ENCODE data around the gene RLN3.
A peak's percentile ranks its signal among the peaks of the same experiment; 100 is the strongest.

Gene RLN3

GRCh38 chr19:14027856-14028450, at the start of gene RLN3:
Gene RLN3 (plus strand): TSS chr19:14028148. CDS start chr19:14028205, 57 bp downstream.
- no peak for DNase-seq

GRCh38 chr19:13978351-13979243, 49.4 kb upstream of the RLN3 start:
- DNase-seq, result peak; percentile 43

GRCh38 chr19:13979244-13979615, 48.7 kb upstream of the RLN3 start:
- DNase-seq, result no peak

GRCh38 chr19:13979686-13980085, 48.3 kb upstream of the RLN3 start:
- DNase-seq, result no peak

GRCh38 chr19:13980340-13980739, 47.6 kb upstream of the RLN3 start:
- no peak for DNase-seq

- no peak for DNase-seq
These were observed 46.9 kb upstream of the RLN3 start for GRCh38 chr19:13981021-13981420.

- DNase-seq, result no peak
These were observed 46.5 kb upstream of the RLN3 start for GRCh38 chr19:13981467-13981866.

- DNase-seq, result no peak
These were observed 45.9 kb upstream of the RLN3 start for GRCh38 chr19:13981988-13982501.

- DNase-seq, result no peak
These were observed 45.2 kb upstream of the RLN3 start for GRCh38 chr19:13982773-13983172.

GRCh38 chr19:13983213-13983889, 44.6 kb upstream of the RLN3 start:
- peak; percentile 81 for DNase-seq

GRCh38 chr19:13984186-13984585, 43.8 kb upstream of the RLN3 start:
- DNase-seq, result no peak

GRCh38 chr19:13984875-13985741, 42.8 kb upstream of the RLN3 start:
- DNase-seq, result peak; percentile 47

- peak; percentile 44 for DNase-seq
These were observed 42.1 kb upstream of the RLN3 start for GRCh38 chr19:13985771-13986347.

- DNase-seq, result peak; percentile 100
These were observed 41.5 kb upstream of the RLN3 start for GRCh38 chr19:13986348-13986904.

- peak; percentile 21 for DNase-seq
These were observed 40.7 kb upstream of the RLN3 start for GRCh38 chr19:13987101-13987890.

GRCh38 chr19:13989487-13989886, 38.5 kb upstream of the RLN3 start:
- DNase-seq, result no peak

GRCh38 chr19:13990085-13990484, 37.9 kb upstream of the RLN3 start:
- DNase-seq, result no peak

GRCh38 chr19:13992025-13992424, 35.9 kb upstream of the RLN3 start:
- DNase-seq, result no peak

GRCh38 chr19:13993590-13994300, 34.2 kb upstream of the RLN3 start:
- DNase-seq, result no peak

- no peak for DNase-seq
These were observed 32.8 kb upstream of the RLN3 start for GRCh38 chr19:13995017-13995728.
